PC-3 (cell line): ENCODE measurements around the gene KCNK16.

Source experiments
- EZH2 ChIP-seq: fragments of 300-600 bp; sonication (generic); IDR thresholded peaks from one replicate; pipeline ENCODE4 v1.6.1; 2017; ENCODE audit warnings: antibody characterized with exemption, mild to moderate bottlenecking, low read length; ENCODE audit not compliant: unreplicated experiment
- EZH2phosphoT487 ChIP-seq: fragments of 300-600 bp; sonication (generic); IDR thresholded peaks from 2 replicates; pipeline ENCODE4 v1.6.1; 2018; ENCODE audit warnings: mild to moderate bottlenecking, antibody characterized with exemption, low read length, borderline replicate concordance
- TF ChIP-seq, protein P1 (sequence below): fragments of 300-600 bp; sonication (generic); conservative IDR thresholded peaks from 2 replicates; pipeline ENCODE4 v1.5.1; 2017; ENCODE audit warnings: antibody characterized with exemption, low read depth, mild to moderate bottlenecking, low read length

DNA sequence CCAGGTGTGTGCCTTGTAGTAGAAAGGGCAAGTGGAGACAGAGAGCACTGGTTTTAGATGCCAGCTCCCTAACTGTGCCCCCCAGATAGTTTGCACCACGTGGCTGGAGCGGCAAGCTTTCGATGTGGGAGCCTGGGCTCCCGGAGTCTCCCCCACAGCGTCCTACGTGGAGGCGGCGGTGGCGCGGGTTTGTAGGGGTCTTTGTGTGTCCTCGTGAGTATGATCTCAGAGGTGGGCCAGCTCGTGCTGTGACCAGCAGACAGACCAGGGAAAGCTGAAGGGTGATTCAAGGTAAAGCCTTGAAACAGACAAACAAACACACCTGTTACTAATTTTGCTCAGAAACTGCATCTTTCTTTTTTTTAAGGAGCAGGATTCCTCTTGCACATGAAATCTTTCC lies 5.6 kb upstream of the KCNK16 start:
- TF ChIP-seq, protein P1, sequence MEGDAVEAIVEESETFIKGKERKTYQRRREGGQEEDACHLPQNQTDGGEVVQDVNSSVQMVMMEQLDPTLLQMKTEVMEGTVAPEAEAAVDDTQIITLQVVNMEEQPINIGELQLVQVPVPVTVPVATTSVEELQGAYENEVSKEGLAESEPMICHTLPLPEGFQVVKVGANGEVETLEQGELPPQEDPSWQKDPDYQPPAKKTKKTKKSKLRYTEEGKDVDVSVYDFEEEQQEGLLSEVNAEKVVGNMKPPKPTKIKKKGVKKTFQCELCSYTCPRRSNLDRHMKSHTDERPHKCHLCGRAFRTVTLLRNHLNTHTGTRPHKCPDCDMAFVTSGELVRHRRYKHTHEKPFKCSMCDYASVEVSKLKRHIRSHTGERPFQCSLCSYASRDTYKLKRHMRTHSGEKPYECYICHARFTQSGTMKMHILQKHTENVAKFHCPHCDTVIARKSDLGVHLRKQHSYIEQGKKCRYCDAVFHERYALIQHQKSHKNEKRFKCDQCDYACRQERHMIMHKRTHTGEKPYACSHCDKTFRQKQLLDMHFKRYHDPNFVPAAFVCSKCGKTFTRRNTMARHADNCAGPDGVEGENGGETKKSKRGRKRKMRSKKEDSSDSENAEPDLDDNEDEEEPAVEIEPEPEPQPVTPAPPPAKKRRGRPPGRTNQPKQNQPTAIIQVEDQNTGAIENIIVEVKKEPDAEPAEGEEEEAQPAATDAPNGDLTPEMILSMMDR, result no peak
- TF ChIP-seq EZH2, result no peak
- TF ChIP-seq EZH2phosphoT487, result no peak
